Measurements from ENCODE around the gene RAB5A. TPM values are rescaled to one million over a fixed set of nuclear protein-coding genes. Genes with fewer than 3 reads are reported as not detected.
"Not testable (repeated sequence)": the region's sequence is repeated elsewhere in the genome, so short reads cannot be mapped to it uniquely, and the experiment has no call there.

The RAB5A gene, protein sequence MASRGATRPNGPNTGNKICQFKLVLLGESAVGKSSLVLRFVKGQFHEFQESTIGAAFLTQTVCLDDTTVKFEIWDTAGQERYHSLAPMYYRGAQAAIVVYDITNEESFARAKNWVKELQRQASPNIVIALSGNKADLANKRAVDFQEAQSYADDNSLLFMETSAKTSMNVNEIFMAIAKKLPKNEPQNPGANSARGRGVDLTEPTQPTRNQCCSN
- 10 to 100 TPM; 74.2 to 74.9 TPM for total RNA-seq
- 74.5 TPM for polyA plus RNA-seq (2013, experiment 1 of 2)
- 65.5 TPM for polyA plus RNA-seq (2013, experiment 2 of 2)
- long read RNA-seq, experiment 1, transcript RAB5A-201 (6 exons, 2,536 nt) = major isoform, 12 of 28 reads
- long read RNA-seq, experiment 1, partial matches to known transcripts = 3 of 28 reads
- long read RNA-seq, experiment 1, other reads (novel, unspliced or antisense) = 11 of 28 reads
- long read RNA-seq, experiment 2, transcript RAB5A-201 (6 exons, 2,536 nt) = major isoform, 139 of 164 reads
- long read RNA-seq, experiment 2, partial matches to known transcripts = 7 of 164 reads
- long read RNA-seq, experiment 2, other reads (novel, unspliced or antisense) = 11 of 164 reads
- long read RNA-seq, experiment 3, transcript RAB5A-201 (6 exons, 2,536 nt) = major isoform, 149 of 155 reads
- long read RNA-seq, experiment 3, partial matches to known transcripts = 0 of 155 reads
- long read RNA-seq, experiment 3, other reads (novel, unspliced or antisense) = 4 of 155 reads
- long read RNA-seq, experiment 4, transcript RAB5A-201 (6 exons, 2,536 nt) = major isoform, 22 of 44 reads
- long read RNA-seq, experiment 4, partial matches to known transcripts = 2 of 44 reads
- long read RNA-seq, experiment 4, other reads (novel, unspliced or antisense) = 19 of 44 reads

DNA sequence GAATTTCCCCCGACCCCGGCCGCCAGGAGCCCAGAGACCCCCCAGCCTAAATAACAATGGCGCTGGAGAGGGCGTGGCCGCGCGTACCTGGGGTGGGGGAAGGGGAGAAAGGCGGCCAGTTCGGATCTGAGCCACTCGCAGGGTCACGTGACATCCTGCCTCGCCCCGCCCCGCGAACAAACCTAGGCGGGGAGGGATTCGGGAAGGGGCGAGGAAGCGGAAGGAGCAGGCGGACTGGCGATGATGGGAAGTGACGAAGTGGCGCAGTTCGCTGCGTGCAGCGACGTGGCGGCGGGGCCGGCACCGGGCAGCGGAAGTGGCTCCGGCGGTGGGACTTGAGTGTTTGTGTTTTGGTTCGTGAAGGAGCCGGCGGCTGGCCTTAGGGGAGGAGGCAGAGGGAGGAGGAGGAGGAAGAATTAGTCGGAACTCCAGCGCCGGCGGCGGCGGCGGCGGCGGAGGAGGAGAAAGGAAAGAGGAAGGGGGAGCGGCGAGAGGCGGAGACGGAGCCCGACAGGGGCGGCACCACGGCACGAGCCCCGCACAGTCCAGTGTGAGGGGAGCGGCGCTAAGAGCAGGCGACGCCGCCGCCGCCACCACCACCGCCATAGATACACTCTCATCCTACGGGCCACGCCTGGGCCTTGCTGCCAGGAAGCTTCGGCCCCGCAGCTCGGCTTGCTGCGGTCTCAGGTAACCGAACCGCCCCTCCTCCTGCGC, at the start of gene RAB5A:
Gene RAB5A, plus strand, starts transcription at position 266 of the 717 bp plus-strand sequence. CDS start 3,802 bp downstream, outside the sequence.
- Histone ChIP-seq H3K4me3 (ENCODE audit: low read length) (peak within 1 kb of the TSS; percentile 96), H3K27me3 (ENCODE audit: control insufficient read depth, insufficient read depth, low read length, poor library complexity, severe bottlenecking) (no peaks in the 10 kb centered on the region), H3K4me1 (ENCODE audit: control insufficient read depth, insufficient read depth, low read length) (no peaks in the 10 kb centered on the region), H3K9ac (ENCODE audit: extremely low read depth, low read length, poor library complexity, severe bottlenecking) (peak within 1 kb of the TSS; percentile 94), H3K36me3 (ENCODE audit: control insufficient read depth, insufficient read depth, low read length) (peaks cover 21% of the 10 kb centered on the region), H3K9me3 (ENCODE audit: control insufficient read depth, low read length) (no peaks in the 10 kb centered on the region), H3K27ac (ENCODE audit: low read depth, low read length) (peak within 1 kb of the TSS; percentile 96)
- Mint-ChIP-seq H3K36me3 (ENCODE audit: low read depth) (peaks cover 11% of the 10 kb centered on the region), H3K4me1 (peaks cover 23% of the 10 kb centered on the region), H3K9me3 (peaks cover 2% of the 10 kb centered on the region), H3K27ac (peak within 1 kb of the TSS; percentile 100), H3K27me3 (ENCODE audit: insufficient read depth) (no peaks in the 10 kb centered on the region), H3K4me3 (peak within 1 kb of the TSS; percentile 96)
- WGBS, 2 experiments (ENCODE audit: insufficient coverage in 1 of 2, insufficient read length in 1 of 2) = 0% methylated on average over 7 to 73 of the region's 73 CpGs
- no peak for TF ChIP-seq CTCF (conservative IDR thresholded peaks at IDR 0.05)
- DNase-seq = peak; percentile 99

DNA sequence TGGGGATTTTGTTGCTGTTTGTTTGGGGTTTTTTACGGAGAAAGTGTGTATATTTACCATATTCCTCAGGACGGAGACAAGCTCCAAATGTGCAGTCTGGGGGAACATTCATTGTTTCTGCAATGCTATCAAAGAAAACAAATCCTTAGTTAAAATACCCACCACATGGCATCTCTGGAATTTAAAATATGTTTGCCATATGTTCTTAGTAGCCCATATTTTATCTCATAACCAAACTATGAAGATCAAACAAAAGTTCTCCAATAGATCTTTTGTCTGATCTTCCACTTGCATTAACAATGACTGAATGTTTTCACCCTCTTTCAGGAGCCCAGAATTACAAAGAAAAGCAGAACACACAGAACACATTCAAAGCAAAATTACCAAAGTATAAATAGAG, 48.2 kb upstream of the RAB5A start:
- Mint-ChIP-seq H3K27ac (no peak overlapping the region), H3K9me3 (no peaks in the 10 kb centered on the region), H3K4me1 (no peaks in the 10 kb centered on the region), H3K4me3 (no peak overlapping the region), H3K27me3 (ENCODE audit: insufficient read depth) (no peaks in the 10 kb centered on the region), H3K36me3 (ENCODE audit: low read depth) (no peaks in the 10 kb centered on the region)
- H3K9me3 ChIP-seq (ENCODE audit: control insufficient read depth, low read length) = no peaks in the 10 kb centered on the region
- DNase-seq = no peak
- H3K4me3 ChIP-seq (ENCODE audit: low read length) = no peak overlapping the region
- no peaks in the 10 kb centered on the region for H3K4me1 ChIP-seq (ENCODE audit: control insufficient read depth, insufficient read depth, low read length)
- H3K9ac ChIP-seq (ENCODE audit: extremely low read depth, low read length, poor library complexity, severe bottlenecking) = no peak overlapping the region
- H3K27me3 ChIP-seq (ENCODE audit: control insufficient read depth, insufficient read depth, low read length, poor library complexity, severe bottlenecking) = no peaks in the 10 kb centered on the region
- no peaks in the 10 kb centered on the region for H3K36me3 ChIP-seq (ENCODE audit: control insufficient read depth, insufficient read depth, low read length)
- TF ChIP-seq CTCF (conservative IDR thresholded peaks at IDR 0.05) = no peak
- H3K27ac ChIP-seq (ENCODE audit: low read depth, low read length) = no peak overlapping the region
- 81% methylated on average over 2 of the region's 2 CpGs; no CpG with 5 or more reads in 1 of the 2 experiments for WGBS, 2 experiments (ENCODE audit: insufficient coverage in 1 of 2, insufficient read length in 1 of 2)

- no peak for DNase-seq
- H3K4me3 Mint-ChIP-seq = no peak overlapping the region
- Histone ChIP-seq H3K4me1 (ENCODE audit: control insufficient read depth, insufficient read depth, low read length) (no peaks in the 10 kb centered on the region), H3K36me3 (ENCODE audit: control insufficient read depth, insufficient read depth, low read length) (no peaks in the 10 kb centered on the region), H3K9me3 (ENCODE audit: control insufficient read depth, low read length) (no peaks in the 10 kb centered on the region), H3K27ac (ENCODE audit: low read depth, low read length) (no peak overlapping the region), H3K27me3 (ENCODE audit: control insufficient read depth, insufficient read depth, low read length, poor library complexity, severe bottlenecking) (no peaks in the 10 kb centered on the region), H3K9ac (ENCODE audit: extremely low read depth, low read length, poor library complexity, severe bottlenecking) (no peak overlapping the region), H3K4me3 (ENCODE audit: low read length) (no peak overlapping the region)
- WGBS, 2 experiments (ENCODE audit: insufficient coverage in 1 of 2, insufficient read length in 1 of 2) = 88 to 92% methylated on average over 1 to 2 of the region's 2 CpGs
- no peak for TF ChIP-seq CTCF (conservative IDR thresholded peaks at IDR 0.05)
- no peaks in the 10 kb centered on the region for H3K36me3 Mint-ChIP-seq (ENCODE audit: low read depth)
- H3K9me3 Mint-ChIP-seq = no peaks in the 10 kb centered on the region
- no peaks in the 10 kb centered on the region for H3K27me3 Mint-ChIP-seq (ENCODE audit: insufficient read depth)
- H3K27ac Mint-ChIP-seq = no peak overlapping the region
- no peaks in the 10 kb centered on the region for H3K4me1 Mint-ChIP-seq
Measured at GRCh38 chr3:19899264-19899663, 47.6 kb upstream of the RAB5A start.

GRCh38 chr3:19899833-19900232, 47.1 kb upstream of the RAB5A start:
- H3K27ac ChIP-seq (ENCODE audit: low read depth, low read length); DNase-seq; H3K9me3 ChIP-seq (ENCODE audit: control insufficient read depth, low read length); H3K4me1 Mint-ChIP-seq; H3K36me3 ChIP-seq (ENCODE audit: control insufficient read depth, insufficient read depth, low read length); H3K4me3 Mint-ChIP-seq; H3K36me3 Mint-ChIP-seq (ENCODE audit: low read depth); H3K27me3 Mint-ChIP-seq (ENCODE audit: insufficient read depth); H3K9me3 Mint-ChIP-seq; H3K9ac ChIP-seq (ENCODE audit: extremely low read depth, low read length, poor library complexity, severe bottlenecking); H3K4me1 ChIP-seq (ENCODE audit: control insufficient read depth, insufficient read depth, low read length); H3K4me3 ChIP-seq (ENCODE audit: low read length); H3K27ac Mint-ChIP-seq; H3K27me3 ChIP-seq (ENCODE audit: control insufficient read depth, insufficient read depth, low read length, poor library complexity, severe bottlenecking): not testable (repeated sequence)
- 85 to 89% methylated on average over 5 to 7 of the region's 7 CpGs for WGBS, 2 experiments (ENCODE audit: insufficient coverage in 1 of 2, insufficient read length in 1 of 2)
